Nephron progenitor cell (in vitro differentiated cells): ENCODE measurements around the gene ADARB2.

Experiments
- DNase-seq: peaks from one replicate; pipeline ENCODE4 v3.0.0; 2021
- H3K27ac Mint-ChIP-seq: 2 replicates; pipeline ENCODE4 v1.8.0; 2021; ENCODE audit warnings: mild to moderate bottlenecking, moderate library complexity, mixed read lengths
- H3K27me3 Mint-ChIP-seq: 2 replicates; pipeline ENCODE4 v1.8.0; 2021; ENCODE audit warnings: mild to moderate bottlenecking, low read depth, mixed read lengths; ENCODE audit not compliant: poor library complexity
- H3K36me3 Mint-ChIP-seq: 2 replicates; pipeline ENCODE4 v1.8.0; 2021; ENCODE audit warnings: low read depth, mixed read lengths
- H3K4me1 Mint-ChIP-seq: 2 replicates; pipeline ENCODE4 v1.8.0; 2021; ENCODE audit warnings: mixed read lengths
- H3K4me3 Mint-ChIP-seq: 2 replicates; pipeline ENCODE4 v1.8.0; 2021; ENCODE audit warnings: mild to moderate bottlenecking, moderate library complexity, mixed read lengths
- H3K9me3 Mint-ChIP-seq: 2 replicates; pipeline ENCODE4 v1.8.0; 2021; ENCODE audit warnings: mild to moderate bottlenecking, moderate library complexity, mixed read lengths
- TF ChIP-seq, protein P1 (sequence below): fragments of 200-600 bp; sonication (generic); IDR thresholded peaks from 2 replicates; pipeline ENCODE4 v1.5.0; 2021; ENCODE audit warnings: antibody characterized with exemption

ADARB2 gene

GRCh38 chr10:1664333-1664964 is 72.9 kb downstream of the ADARB2 start:
- peaks cover 19% of the 10 kb centered on the region for H3K9me3 Mint-ChIP-seq
- H3K36me3 Mint-ChIP-seq: no peaks in the 10 kb centered on the region
- TF ChIP-seq, protein P1, sequence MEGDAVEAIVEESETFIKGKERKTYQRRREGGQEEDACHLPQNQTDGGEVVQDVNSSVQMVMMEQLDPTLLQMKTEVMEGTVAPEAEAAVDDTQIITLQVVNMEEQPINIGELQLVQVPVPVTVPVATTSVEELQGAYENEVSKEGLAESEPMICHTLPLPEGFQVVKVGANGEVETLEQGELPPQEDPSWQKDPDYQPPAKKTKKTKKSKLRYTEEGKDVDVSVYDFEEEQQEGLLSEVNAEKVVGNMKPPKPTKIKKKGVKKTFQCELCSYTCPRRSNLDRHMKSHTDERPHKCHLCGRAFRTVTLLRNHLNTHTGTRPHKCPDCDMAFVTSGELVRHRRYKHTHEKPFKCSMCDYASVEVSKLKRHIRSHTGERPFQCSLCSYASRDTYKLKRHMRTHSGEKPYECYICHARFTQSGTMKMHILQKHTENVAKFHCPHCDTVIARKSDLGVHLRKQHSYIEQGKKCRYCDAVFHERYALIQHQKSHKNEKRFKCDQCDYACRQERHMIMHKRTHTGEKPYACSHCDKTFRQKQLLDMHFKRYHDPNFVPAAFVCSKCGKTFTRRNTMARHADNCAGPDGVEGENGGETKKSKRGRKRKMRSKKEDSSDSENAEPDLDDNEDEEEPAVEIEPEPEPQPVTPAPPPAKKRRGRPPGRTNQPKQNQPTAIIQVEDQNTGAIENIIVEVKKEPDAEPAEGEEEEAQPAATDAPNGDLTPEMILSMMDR: no peak
- peak overlapping the region; percentile 14 for H3K27ac Mint-ChIP-seq
- H3K27me3 Mint-ChIP-seq: peaks cover 18% of the 10 kb centered on the region
- DNase-seq: no peak
- peaks cover 42% of the 10 kb centered on the region for H3K4me1 Mint-ChIP-seq
- no peak overlapping the region for H3K4me3 Mint-ChIP-seq

DNA sequence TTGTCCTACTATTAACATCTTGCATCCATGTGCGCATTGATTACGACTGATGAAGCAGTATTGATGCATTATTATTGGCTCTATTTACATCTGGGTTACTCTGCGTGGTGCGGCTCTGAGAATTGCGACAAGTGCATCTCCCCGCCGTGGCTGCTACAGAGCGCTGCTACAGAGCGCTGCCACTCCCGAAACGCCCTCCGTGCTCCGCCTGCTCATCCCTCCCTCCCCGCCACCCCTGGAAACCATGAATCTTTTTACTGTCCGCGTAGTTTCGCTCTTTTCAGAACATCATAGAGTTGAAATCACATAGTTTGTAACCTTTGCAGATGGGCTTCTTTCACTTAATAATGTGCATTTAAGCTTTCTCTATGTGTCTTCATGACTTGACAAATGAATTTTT is 74.1 kb downstream of the ADARB2 start:
- no peak for DNase-seq
- H3K27ac Mint-ChIP-seq: no peak overlapping the region
- H3K4me3 Mint-ChIP-seq: no peak overlapping the region
- H3K27me3 Mint-ChIP-seq: peaks cover 23% of the 10 kb centered on the region
- no peaks in the 10 kb centered on the region for H3K36me3 Mint-ChIP-seq
- peaks cover 19% of the 10 kb centered on the region for H3K9me3 Mint-ChIP-seq
- H3K4me1 Mint-ChIP-seq: peaks cover 45% of the 10 kb centered on the region
- TF ChIP-seq, protein P1: no peak

GRCh38 chr10:1662438-1663025 is 74.8 kb downstream of the ADARB2 start:
- H3K9me3 Mint-ChIP-seq: peaks cover 19% of the 10 kb centered on the region
- H3K4me1 Mint-ChIP-seq: peaks cover 52% of the 10 kb centered on the region
- no peaks in the 10 kb centered on the region for H3K36me3 Mint-ChIP-seq
- no peak overlapping the region for H3K27ac Mint-ChIP-seq
- H3K4me3 Mint-ChIP-seq: no peak overlapping the region
- DNase-seq: no peak
- H3K27me3 Mint-ChIP-seq: peaks cover 29% of the 10 kb centered on the region
- TF ChIP-seq, protein P1: no peak

DNA sequence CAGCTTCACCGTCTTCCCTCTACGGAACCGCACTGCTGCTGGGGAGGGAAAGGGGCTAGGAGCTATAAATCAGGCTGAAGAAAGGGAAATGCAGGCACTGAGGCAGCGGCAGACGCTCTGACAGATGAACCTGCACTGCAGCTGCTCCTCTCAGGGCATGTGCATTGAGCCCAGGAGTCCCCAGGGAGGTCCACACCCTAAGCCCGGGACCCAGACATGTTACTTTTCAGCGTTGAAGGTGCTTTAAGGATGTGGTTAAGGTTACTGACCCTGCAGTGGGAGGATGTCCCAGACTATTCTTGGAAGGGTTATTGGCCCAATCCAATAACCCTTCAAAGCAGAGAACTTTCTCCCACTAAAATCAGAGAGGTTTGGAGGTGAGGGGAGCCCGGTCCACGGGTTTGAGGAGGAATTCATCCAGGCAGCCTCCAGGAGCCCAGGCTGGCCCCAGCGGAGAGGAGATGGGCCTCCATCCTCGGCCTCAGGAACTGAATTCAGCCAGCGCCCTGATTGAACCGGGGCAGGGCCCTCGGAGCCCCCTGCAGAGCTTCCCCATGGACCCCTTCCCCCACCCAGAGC is 75.4 kb downstream of the ADARB2 start:
- no peaks in the 10 kb centered on the region for H3K36me3 Mint-ChIP-seq
- H3K4me3 Mint-ChIP-seq: no peak overlapping the region
- no peak for DNase-seq
- H3K27ac Mint-ChIP-seq: no peak overlapping the region
- peaks cover 54% of the 10 kb centered on the region for H3K4me1 Mint-ChIP-seq
- TF ChIP-seq, protein P1: no peak
- peaks cover 19% of the 10 kb centered on the region for H3K9me3 Mint-ChIP-seq
- peaks cover 30% of the 10 kb centered on the region for H3K27me3 Mint-ChIP-seq

- H3K4me1 Mint-ChIP-seq: peaks cover 51% of the 10 kb centered on the region
- H3K4me3 Mint-ChIP-seq: no peak overlapping the region
- TF ChIP-seq, protein P1: no peak
- no peak for DNase-seq
- peaks cover 31% of the 10 kb centered on the region for H3K27me3 Mint-ChIP-seq
- H3K27ac Mint-ChIP-seq: no peak overlapping the region
- no peaks in the 10 kb centered on the region for H3K36me3 Mint-ChIP-seq
- peaks cover 19% of the 10 kb centered on the region for H3K9me3 Mint-ChIP-seq
Measured at GRCh38 chr10:1661416-1661815, 75.9 kb downstream of the ADARB2 start.
